HG02943 (cell line): ENCODE results near the gene GNL3L.
"Not testable (repeated sequence)": the region's sequence is repeated elsewhere in the genome, so short reads cannot be mapped to it uniquely, and the experiment has no call there.

Source experiments
- ATAC-seq: cut with Tn5 transposase; IDR thresholded peaks from one replicate; pipeline ENCODE4 v1.9.1; 2021; ENCODE audit warnings: mild to moderate bottlenecking, low read depth, moderate library complexity; ENCODE audit not compliant: unreplicated experiment

The GNL3L gene

GRCh38 chrX:54555006-54555405 lies 25.0 kb downstream of the GNL3L start:
- not testable (repeated sequence) for ATAC-seq

DNA sequence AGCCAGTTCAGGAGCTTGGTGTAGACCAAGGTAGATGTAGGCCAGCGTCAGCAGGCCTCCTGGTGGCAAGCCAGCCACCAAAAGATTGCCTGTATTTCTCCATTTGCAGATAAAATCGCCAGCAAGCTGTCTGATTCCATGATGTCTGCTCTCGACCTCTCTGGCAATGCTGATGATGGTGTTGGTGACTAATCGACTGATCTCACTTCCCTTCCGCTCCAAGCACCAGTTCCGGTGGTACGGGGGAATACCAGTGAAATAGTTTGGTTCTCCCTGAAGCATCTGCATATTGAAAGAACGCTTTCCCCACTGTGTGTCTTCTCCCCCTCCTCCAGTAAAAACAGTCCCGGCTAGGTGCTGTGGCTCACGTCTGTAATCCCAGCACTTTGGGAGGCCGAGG lies 30.4 kb downstream of the GNL3L start:
- no peak for ATAC-seq

- ATAC-seq, result no peak
Observed at GRCh38 chrX:54561622-54562021, 31.6 kb downstream of the GNL3L start.

DNA sequence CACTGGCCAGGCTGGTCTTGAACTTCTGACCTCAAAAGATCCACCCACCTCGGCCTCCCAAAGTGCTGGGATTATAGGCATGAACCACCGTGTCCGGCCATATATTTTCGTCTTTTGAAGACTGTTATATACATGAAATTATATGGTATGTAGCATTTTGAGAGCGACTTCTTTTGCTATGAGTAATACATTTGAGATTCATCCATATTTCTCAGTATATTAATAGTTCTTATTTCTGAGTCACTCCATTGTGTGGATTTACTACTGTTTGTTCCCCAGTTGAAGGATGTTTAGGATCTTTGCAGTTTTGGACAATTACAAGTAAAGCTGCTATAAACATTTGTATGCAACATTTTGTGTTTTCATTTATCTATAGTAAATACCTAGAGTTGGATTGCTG lies 34.9 kb downstream of the GNL3L start:
- ATAC-seq, result no peak

DNA sequence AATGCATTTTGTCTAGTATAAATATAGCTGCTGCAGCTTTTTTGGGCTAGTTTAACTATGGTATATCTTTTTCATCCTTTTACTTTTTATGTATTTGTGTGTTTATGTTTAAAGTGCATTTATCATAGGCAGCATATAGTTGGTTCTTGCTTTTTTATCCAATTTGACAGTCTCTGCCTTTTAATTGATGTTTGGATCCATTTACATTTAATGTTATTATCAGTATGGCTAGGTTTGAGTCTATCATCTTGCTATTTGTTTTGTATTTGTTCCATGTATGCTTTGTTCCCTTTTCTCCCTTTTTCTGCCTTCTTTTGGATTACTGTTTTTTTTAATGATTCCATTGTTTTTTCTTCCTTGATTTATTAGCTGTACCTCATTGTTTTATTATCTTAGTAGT lies 40.3 kb downstream of the GNL3L start:
- ATAC-seq, result no peak

DNA sequence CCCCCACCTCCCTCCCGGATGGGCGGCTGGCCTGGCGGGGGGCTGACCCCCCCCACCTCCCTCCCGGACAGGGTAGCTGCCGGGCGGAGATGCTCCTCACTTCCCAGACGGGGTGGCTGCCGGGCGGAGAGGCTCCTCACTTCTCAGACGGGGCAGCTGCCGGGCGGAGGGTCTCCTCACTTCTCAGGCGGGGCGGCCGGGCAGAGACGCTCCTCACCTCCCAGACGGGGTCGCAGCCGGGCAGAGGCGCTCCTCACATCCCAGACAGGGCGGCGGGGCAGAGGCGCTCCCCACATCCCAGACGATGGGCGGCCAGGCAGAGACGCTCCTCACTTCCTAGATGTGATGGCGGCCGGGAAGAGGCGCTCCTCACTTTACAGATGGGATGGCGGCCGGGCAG lies 42.6 kb downstream of the GNL3L start:
- not testable (repeated sequence) for ATAC-seq

DNA sequence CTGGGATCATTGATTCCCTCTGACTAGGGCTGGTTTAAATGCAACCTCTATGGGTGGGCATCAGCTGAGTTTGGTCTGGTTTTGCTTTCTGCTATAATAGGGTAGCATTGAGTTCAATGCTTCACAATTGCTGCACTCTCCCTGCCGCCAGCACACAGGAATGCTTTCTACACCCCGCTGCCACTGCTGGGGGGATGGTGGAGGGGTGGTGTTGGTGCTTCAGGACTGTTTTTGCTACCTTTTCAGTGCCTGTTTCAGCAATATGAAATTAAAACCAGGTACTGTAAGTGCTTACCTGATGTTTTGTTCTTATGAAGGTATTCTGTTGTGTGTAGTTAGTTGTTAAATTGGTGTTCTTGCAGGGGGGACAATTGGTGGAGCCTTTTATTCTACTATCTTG lies 67.7 kb downstream of the GNL3L start:
- ATAC-seq, result no peak

DNA sequence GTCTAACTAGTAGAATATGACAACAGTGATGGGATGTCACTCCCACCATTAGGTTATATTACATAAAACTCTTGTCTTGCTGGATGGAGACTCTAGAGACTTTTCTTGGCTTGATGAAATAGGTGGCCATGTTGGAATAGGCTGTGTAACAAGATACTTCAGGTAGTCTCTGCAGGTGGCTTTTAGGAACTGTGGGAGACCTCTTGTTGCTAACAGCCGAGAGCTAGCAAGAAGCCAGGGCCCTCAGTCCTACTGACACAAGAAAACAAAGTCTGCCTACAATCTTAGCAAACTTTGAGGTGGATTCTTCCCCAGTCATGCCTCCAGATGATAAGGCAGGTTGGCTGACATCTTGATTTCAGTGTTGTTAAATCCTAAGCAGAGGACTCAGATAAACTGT lies 72.5 kb downstream of the GNL3L start:
- no peak for ATAC-seq
